ENCODE data around the gene RSRC2.

DNA sequence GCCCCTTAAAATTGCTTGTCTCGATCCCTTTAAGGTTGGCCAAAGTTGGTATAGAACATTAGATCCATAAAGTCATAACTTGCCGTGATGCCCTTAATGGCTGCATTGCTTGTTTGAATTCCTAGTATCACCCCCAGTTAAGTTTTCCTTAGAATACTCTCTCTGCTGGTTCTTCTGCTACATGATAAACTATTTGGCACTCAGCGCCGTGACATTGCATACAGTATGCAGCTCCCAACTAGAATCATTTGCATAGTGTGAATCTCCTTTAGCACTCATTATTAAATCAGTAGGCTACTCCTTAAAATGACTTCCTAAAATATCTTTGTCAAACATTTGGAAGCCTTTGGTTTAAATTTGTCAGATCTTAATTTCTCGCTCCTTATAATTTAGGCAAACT lies 42.6 kb upstream of the RSRC2 start:
- TF ChIP-seq, protein P1, sequence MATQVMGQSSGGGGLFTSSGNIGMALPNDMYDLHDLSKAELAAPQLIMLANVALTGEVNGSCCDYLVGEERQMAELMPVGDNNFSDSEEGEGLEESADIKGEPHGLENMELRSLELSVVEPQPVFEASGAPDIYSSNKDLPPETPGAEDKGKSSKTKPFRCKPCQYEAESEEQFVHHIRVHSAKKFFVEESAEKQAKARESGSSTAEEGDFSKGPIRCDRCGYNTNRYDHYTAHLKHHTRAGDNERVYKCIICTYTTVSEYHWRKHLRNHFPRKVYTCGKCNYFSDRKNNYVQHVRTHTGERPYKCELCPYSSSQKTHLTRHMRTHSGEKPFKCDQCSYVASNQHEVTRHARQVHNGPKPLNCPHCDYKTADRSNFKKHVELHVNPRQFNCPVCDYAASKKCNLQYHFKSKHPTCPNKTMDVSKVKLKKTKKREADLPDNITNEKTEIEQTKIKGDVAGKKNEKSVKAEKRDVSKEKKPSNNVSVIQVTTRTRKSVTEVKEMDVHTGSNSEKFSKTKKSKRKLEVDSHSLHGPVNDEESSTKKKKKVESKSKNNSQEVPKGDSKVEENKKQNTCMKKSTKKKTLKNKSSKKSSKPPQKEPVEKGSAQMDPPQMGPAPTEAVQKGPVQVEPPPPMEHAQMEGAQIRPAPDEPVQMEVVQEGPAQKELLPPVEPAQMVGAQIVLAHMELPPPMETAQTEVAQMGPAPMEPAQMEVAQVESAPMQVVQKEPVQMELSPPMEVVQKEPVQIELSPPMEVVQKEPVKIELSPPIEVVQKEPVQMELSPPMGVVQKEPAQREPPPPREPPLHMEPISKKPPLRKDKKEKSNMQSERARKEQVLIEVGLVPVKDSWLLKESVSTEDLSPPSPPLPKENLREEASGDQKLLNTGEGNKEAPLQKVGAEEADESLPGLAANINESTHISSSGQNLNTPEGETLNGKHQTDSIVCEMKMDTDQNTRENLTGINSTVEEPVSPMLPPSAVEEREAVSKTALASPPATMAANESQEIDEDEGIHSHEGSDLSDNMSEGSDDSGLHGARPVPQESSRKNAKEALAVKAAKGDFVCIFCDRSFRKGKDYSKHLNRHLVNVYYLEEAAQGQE (IDR thresholded peaks at IDR 0.05; ENCODE audit: low read depth): no peak
- TF ChIP-seq POLR2AphosphoS5 (IDR thresholded peaks at IDR 0.05; ENCODE audit: low read depth, low read length): no peak
- TF ChIP-seq, protein P2, sequence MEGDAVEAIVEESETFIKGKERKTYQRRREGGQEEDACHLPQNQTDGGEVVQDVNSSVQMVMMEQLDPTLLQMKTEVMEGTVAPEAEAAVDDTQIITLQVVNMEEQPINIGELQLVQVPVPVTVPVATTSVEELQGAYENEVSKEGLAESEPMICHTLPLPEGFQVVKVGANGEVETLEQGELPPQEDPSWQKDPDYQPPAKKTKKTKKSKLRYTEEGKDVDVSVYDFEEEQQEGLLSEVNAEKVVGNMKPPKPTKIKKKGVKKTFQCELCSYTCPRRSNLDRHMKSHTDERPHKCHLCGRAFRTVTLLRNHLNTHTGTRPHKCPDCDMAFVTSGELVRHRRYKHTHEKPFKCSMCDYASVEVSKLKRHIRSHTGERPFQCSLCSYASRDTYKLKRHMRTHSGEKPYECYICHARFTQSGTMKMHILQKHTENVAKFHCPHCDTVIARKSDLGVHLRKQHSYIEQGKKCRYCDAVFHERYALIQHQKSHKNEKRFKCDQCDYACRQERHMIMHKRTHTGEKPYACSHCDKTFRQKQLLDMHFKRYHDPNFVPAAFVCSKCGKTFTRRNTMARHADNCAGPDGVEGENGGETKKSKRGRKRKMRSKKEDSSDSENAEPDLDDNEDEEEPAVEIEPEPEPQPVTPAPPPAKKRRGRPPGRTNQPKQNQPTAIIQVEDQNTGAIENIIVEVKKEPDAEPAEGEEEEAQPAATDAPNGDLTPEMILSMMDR (IDR thresholded peaks at IDR 0.05 in 2 of 3, conservative IDR thresholded peaks at IDR 0.05 in 1 of 3; ENCODE audit: borderline replicate concordance in 1 of 3, insufficient read depth in 1 of 3, low read depth in 2 of 3, low read length in 2 of 3): no peak
- TF ChIP-seq POLR2A (IDR thresholded peaks at IDR 0.05; ENCODE audit: borderline replicate concordance, extremely low read depth, insufficient read depth, insufficient read length): no peak
